ENCODE measurements around the gene CDK2AP2.

DNA sequence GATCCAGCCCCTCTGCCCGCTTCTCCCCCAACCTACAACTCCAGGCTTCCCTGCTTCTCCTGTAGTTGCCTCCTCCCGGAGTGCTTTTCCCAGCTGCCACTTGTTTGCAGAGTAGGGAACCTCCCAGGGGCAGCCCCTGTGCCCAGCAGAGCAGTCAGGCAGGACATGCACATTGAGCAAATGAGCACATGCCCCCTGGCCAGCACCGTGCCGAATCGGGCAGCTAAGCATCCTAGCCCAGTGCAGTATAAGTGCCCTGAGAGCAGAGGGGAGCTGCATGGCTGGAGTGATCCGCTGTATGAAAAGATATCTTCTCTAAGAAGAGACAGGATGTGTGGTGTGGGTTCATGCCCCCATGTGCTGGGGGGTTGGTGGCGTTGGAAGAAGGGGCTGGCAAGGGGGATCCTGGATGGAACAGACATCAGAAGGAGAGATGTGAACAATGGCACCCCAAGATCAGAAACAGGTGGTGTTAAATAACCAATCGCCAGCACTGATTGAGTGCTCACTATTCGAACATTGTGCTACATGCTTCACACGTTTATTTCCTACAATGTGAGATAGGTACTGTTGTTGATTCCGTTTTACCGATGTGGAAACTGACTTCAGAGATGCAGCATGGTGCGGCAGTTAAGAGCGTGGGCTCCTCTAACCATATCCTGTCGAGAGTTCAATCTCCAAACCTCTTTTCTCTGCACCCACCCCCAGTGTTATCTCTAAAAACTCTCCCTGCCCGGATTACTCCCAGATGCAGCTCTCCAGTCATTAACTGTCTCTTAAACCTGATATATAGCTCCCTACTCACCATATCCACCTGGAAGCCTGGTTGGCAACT lies 23.9 kb downstream of the CDK2AP2 start:
- TF ChIP-seq, protein P1, sequence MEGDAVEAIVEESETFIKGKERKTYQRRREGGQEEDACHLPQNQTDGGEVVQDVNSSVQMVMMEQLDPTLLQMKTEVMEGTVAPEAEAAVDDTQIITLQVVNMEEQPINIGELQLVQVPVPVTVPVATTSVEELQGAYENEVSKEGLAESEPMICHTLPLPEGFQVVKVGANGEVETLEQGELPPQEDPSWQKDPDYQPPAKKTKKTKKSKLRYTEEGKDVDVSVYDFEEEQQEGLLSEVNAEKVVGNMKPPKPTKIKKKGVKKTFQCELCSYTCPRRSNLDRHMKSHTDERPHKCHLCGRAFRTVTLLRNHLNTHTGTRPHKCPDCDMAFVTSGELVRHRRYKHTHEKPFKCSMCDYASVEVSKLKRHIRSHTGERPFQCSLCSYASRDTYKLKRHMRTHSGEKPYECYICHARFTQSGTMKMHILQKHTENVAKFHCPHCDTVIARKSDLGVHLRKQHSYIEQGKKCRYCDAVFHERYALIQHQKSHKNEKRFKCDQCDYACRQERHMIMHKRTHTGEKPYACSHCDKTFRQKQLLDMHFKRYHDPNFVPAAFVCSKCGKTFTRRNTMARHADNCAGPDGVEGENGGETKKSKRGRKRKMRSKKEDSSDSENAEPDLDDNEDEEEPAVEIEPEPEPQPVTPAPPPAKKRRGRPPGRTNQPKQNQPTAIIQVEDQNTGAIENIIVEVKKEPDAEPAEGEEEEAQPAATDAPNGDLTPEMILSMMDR (IDR thresholded peaks at IDR 0.05) = no peak
- no peak for TF ChIP-seq POLR2A (IDR thresholded peaks at IDR 0.05)

Measured in Peyer's patch (tissue), 4 donors.